ENCODE data around the gene PLXNA3.

DNA sequence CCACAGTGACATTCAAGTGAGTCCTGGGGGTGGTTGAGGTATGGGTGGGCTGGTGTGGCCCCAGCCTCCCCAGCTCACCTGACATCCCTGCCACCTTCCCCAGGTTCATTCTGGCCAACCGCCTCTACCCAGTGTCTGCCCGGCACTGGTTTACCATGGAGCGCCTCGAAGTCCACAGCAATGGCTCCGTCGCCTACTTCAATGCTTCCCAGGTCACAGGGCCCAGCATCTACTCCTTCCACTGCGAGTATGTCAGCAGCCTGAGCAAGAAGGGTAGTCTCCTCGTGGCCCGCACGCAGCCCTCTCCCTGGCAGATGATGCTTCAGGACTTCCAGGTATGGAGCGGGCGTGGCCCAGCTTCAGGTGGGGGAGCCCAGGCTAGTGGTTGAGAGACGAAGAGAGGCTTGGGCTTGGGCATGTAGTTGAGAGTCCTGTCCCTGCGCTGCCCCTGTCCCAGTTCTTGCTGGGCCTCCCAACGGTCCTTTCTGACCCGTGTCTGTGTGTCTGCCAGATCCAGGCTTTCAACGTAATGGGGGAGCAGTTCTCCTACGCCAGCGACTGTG lies 22.8 kb upstream of the PLXNA3 start:
- TF ChIP-seq CTCF (IDR thresholded peaks at IDR 0.05): no peak
- no peak for TF ChIP-seq EP300 (IDR thresholded peaks at IDR 0.05)
- no peak for TF ChIP-seq POLR2A (IDR thresholded peaks at IDR 0.05)
